Stimulated activated naive CD8-positive, alpha-beta T cell treated with anti-CD3 and anti-CD28 coated beads, Interleukin-15, Interleukin-2, amounts not matched to agents 100 ng/mL and 50 ng/mL, for 24 hours (primary cell): ENCODE data around the gene USP15.
A peak's percentile ranks its signal among the peaks of the same experiment; 100 is the strongest.
"Not testable (repeated sequence)": the region's sequence is repeated elsewhere in the genome, so short reads cannot be mapped to it uniquely, and the experiment has no call there.

Experiments
- H3K27ac Mint-ChIP-seq: one replicate; pipeline ENCODE4 v1.8.0; 2021; ENCODE audit warnings: mild to moderate bottlenecking, mixed read lengths
- H3K27me3 Mint-ChIP-seq: one replicate; pipeline ENCODE4 v1.8.0; 2021; ENCODE audit warnings: mixed read lengths
- H3K36me3 Mint-ChIP-seq: one replicate; pipeline ENCODE4 v1.8.0; 2021; ENCODE audit warnings: low read depth, mixed read lengths
- H3K4me1 Mint-ChIP-seq: one replicate; pipeline ENCODE4 v1.8.0; 2021; ENCODE audit warnings: low read depth, mixed read lengths
- H3K4me3 Mint-ChIP-seq: one replicate; pipeline ENCODE4 v1.8.0; 2021; ENCODE audit warnings: mild to moderate bottlenecking, mixed read lengths
- H3K9me3 Mint-ChIP-seq: one replicate; pipeline ENCODE4 v1.8.0; 2021; ENCODE audit warnings: mixed read lengths

The USP15 gene

DNA sequence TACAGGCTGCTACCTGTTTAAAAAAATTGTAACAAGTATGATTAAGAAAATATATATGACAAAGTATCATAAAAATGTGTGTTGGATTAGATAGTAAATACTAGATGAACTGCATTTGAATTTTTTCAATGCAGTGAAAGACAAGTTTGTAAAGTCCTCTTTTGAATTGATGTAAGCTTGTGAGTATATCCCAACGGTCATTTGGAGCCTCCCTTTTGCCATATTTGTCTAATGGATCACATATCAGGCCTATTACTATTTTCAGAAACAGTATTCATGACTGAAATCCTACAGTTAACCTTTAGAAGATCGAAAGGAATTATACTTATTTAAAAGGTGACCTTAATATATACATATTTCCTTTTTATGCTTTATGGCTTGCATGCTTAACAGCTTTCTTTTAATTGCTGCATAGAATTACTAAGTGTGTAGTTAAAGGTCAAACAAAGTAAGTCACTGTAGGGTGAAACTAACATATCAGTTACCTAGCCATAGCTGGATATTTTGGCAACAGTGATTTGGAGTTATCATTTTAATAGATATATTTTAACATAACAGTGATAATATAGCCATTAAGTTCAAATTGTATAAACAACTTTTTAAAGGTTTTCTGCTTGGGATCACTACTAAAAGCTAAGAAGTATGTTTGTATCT, 53.6 kb downstream of the USP15 start:
- no peaks in the 10 kb centered on the region for H3K27me3 Mint-ChIP-seq
- peaks cover 50% of the 10 kb centered on the region for H3K36me3 Mint-ChIP-seq
- H3K4me3 Mint-ChIP-seq: no peak overlapping the region
- peaks cover 49% of the 10 kb centered on the region for H3K4me1 Mint-ChIP-seq
- H3K9me3 Mint-ChIP-seq: peaks cover 10% of the 10 kb centered on the region
- no peak overlapping the region for H3K27ac Mint-ChIP-seq

DNA sequence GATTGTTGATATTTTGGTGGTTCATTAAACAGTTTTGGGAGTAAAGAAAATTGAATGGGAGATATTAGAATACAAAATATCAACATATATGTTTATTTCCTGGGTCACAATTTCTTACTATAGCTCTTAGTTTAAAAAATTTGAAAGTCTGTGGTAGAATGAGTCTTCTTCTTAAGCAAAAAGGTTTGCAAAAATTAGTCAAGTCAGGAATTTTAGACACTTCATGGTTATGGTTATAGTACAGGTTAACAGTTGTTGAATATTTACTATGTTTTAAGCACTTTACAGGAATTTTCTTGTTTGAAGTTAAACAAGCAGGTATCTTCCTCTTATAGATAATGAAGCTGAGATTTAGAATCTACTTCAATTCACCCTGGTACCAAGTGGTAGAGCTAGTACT, 56.8 kb downstream of the USP15 start:
- Mint-ChIP-seq H3K9me3 (peaks cover 11% of the 10 kb centered on the region), H3K4me3 (no peak overlapping the region), H3K27ac (no peak overlapping the region), H3K4me1 (peaks cover 28% of the 10 kb centered on the region), H3K27me3 (no peaks in the 10 kb centered on the region), H3K36me3 (peaks cover 41% of the 10 kb centered on the region)

DNA sequence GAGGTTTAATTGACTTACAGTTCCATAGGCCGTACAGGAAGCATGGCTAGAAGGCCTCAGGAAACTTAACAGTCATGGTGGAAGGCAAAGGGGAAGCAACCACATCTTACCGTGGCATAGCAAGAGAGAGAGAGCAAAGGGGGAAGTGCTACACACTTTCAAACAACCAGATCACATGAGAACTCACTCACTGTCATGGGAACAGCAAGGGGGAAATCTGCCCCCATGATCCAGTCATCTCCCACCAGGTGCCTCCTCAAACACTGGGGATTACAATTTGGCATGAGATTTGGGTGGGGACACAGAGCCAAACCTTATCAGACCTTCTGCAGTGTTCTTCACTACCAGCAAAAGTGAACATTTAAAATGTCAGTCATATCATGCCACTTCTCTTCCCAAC, 58.9 kb downstream of the USP15 start:
- H3K4me3 Mint-ChIP-seq: no peak overlapping the region
- H3K27me3 Mint-ChIP-seq: no peaks in the 10 kb centered on the region
- H3K27ac Mint-ChIP-seq: no peak overlapping the region
- H3K36me3 Mint-ChIP-seq: peaks cover 57% of the 10 kb centered on the region
- H3K9me3 Mint-ChIP-seq: peaks cover 11% of the 10 kb centered on the region
- peaks cover 26% of the 10 kb centered on the region for H3K4me1 Mint-ChIP-seq

DNA sequence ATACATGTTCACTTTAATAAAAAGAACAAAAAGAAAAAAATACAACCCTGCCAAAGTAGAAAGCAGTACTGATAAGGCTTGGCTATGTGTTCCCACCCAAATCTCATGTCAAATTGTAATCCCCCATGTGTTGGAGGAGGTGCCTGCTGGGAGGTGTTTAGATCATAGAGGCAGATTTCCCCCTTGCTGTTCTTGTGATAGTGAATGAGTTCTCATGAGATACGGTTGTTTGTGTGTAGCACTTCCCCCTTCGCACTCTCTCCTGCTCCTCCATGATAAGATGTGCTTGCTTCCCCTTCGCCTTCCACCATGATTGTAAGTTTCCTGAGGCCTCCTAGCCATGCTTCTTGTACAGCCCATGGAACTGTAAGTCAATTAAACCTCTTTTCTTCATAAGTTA, 59.9 kb downstream of the USP15 start:
- Mint-ChIP-seq H3K36me3 (peaks cover 59% of the 10 kb centered on the region), H3K4me1 (peaks cover 26% of the 10 kb centered on the region), H3K27ac (peak overlapping the region; percentile 1), H3K27me3 (no peaks in the 10 kb centered on the region), H3K9me3 (peaks cover 11% of the 10 kb centered on the region), H3K4me3 (no peak overlapping the region)

DNA sequence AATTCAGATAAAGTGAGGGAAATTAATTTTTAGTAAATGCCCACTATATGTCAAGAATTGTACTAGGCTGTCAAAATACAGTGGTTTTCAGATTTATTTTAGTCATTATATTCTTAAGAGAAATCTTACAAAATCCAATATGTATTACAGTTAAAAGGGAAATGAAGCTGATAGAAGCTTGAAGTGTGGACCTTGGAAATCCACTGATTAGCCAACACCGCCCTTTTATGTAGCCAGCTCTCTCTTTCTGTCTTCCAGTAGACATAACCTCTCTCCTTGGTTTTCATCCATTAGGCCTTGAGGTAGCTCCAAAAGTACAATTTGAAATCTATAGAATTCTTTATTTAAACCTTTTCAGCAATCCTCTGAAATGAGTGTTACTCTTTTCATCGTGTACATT, 63.2 kb downstream of the USP15 start:
- Mint-ChIP-seq H3K27me3 (no peaks in the 10 kb centered on the region), H3K27ac (no peak overlapping the region), H3K9me3 (peaks cover 6% of the 10 kb centered on the region), H3K4me1 (peaks cover 27% of the 10 kb centered on the region), H3K4me3 (no peak overlapping the region), H3K36me3 (peaks cover 63% of the 10 kb centered on the region)

DNA sequence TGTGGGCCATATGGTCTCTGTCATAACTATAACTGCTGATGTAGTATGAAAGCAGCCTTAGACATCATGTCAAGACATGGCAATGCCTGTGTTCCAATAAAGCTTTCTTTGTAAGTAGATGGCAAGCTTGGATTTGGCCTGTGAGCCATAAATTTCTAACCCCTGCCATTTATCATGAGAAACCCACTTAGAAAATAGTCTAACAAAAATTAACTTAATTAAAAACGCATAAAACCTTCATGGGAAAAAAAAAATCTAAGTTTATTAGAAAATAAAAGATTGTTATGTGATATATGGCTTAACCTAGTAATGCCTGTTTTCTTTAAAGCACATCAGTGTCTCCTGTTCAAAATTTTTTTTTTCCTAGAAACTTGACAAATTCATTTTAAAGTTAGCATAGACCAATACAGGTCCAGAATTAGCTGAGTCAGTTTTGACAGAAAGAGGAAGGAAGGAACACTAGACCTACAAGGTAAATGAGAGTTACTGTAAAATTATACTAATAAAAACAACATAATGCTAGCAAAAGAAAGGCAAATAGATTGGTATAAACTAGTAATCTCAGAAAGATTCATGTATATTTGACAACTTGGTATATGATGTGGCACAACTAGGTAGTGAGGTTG, 68.2 kb downstream of the USP15 start:
- H3K4me3 Mint-ChIP-seq: no peak overlapping the region
- H3K4me1 Mint-ChIP-seq: peaks cover 22% of the 10 kb centered on the region
- peaks cover 49% of the 10 kb centered on the region for H3K36me3 Mint-ChIP-seq
- no peak overlapping the region for H3K27ac Mint-ChIP-seq
- H3K9me3 Mint-ChIP-seq: peaks cover 3% of the 10 kb centered on the region
- H3K27me3 Mint-ChIP-seq: no peaks in the 10 kb centered on the region

DNA sequence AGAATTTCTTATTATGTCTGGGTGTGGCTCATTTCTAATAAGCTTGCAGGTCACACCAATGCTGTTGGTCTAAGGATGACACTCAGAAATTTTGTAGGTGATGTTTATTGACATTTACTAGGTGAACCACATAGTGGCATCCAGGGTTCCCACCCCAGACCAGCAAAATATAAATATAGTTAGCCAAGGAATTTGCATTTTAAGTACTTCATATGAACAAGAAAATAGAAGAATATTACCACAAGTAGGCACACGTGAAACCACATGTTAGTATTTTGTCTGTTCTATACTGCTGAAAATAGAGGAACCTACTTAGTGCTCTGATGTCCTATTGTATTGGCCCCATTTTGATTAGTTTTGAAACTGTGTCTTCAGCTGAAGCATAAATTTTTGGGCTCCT, 71.1 kb downstream of the USP15 start:
- H3K4me3 Mint-ChIP-seq: no peak overlapping the region
- no peak overlapping the region for H3K27ac Mint-ChIP-seq
- H3K9me3 Mint-ChIP-seq: peaks cover 3% of the 10 kb centered on the region
- H3K36me3 Mint-ChIP-seq: peaks cover 61% of the 10 kb centered on the region
- peaks cover 26% of the 10 kb centered on the region for H3K4me1 Mint-ChIP-seq
- H3K27me3 Mint-ChIP-seq: no peaks in the 10 kb centered on the region

DNA sequence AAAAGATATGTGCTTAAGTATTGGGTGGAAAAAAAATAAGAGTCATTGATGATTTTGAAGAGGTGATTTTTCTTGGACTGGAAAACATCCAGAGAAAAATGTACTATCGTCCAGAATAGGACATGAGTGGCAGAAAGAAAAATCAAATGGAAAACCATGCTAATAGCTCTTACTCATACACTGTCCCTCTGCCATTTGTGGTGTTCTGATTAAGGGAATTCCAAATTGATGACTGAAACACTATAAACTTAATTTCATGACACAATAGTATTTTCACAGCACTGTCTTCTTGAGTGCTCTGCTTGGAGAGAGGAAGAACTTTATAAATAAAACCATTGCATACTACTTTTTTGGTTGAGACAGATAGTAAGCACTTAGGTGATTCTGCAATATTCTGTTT, 72.4 kb downstream of the USP15 start:
- H3K27me3 Mint-ChIP-seq: no peaks in the 10 kb centered on the region
- H3K9me3 Mint-ChIP-seq: peaks cover 4% of the 10 kb centered on the region
- H3K27ac Mint-ChIP-seq: no peak overlapping the region
- H3K4me3 Mint-ChIP-seq: no peak overlapping the region
- peaks cover 71% of the 10 kb centered on the region for H3K36me3 Mint-ChIP-seq
- H3K4me1 Mint-ChIP-seq: peaks cover 25% of the 10 kb centered on the region

DNA sequence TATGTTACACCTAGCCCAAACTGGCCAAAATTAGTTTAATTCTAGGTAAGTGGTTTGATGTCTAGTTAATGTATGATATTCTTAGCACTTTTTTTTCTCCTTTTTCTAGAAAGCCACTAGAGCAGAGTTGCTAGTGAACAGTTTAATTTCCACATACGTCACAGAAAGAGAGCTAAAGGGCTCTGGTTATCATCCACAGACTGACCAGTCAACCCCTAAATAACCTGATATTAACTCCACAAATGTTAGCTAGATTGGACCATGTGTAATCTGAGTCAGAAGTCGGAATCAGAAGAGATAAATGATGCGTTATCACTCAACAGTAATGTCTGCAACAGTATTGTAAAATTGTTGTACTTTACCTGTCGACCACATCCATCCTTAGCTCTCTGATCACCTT, 74.9 kb downstream of the USP15 start:
- Mint-ChIP-seq H3K9me3 (peaks cover 10% of the 10 kb centered on the region), H3K27ac (no peak overlapping the region), H3K4me3 (no peak overlapping the region), H3K4me1 (peaks cover 43% of the 10 kb centered on the region), H3K27me3 (no peaks in the 10 kb centered on the region), H3K36me3 (peaks cover 78% of the 10 kb centered on the region)

DNA sequence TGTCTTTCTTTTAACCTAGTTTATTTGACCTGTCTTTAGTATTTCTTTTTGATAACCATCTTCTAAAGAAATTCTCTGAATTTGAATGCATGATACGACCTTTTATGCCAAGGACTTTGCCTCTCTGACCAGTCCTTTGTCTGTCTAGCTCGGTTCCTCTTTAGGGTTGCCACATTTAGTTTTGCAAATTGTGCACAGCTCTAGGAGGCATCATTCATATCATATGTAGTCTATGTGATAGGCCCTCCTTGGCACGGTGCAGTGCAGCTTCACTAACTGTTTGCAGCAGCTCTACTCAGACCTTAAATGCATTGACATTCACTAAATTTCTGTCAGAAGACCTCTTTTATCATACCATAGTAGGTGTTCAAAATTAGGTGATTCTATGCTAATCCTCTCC, 75.6 kb downstream of the USP15 start:
- no peak overlapping the region for H3K4me3 Mint-ChIP-seq
- H3K9me3 Mint-ChIP-seq: peaks cover 12% of the 10 kb centered on the region
- H3K4me1 Mint-ChIP-seq: peaks cover 49% of the 10 kb centered on the region
- no peak overlapping the region for H3K27ac Mint-ChIP-seq
- peaks cover 82% of the 10 kb centered on the region for H3K36me3 Mint-ChIP-seq
- no peaks in the 10 kb centered on the region for H3K27me3 Mint-ChIP-seq

DNA sequence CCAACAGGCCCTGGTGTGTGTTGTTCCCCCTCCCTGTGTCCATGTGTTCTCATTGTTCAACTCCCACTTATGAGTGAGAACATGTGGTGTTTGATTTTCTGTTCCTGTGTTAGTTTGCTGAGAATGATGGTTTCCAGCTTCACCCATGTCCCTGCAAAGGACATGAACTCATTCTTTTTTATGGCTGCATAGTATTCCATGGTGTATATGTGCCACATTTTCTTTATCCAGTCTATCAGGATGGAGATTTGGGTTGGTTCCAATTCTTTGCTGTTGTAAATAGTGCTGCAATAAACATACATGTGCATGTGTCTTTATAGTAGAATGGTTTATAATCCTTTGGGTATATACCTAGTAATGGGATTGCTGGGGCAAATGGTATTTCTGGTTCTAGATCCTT, 77.4 kb downstream of the USP15 start:
- not testable (repeated sequence) for H3K4me3 Mint-ChIP-seq

DNA sequence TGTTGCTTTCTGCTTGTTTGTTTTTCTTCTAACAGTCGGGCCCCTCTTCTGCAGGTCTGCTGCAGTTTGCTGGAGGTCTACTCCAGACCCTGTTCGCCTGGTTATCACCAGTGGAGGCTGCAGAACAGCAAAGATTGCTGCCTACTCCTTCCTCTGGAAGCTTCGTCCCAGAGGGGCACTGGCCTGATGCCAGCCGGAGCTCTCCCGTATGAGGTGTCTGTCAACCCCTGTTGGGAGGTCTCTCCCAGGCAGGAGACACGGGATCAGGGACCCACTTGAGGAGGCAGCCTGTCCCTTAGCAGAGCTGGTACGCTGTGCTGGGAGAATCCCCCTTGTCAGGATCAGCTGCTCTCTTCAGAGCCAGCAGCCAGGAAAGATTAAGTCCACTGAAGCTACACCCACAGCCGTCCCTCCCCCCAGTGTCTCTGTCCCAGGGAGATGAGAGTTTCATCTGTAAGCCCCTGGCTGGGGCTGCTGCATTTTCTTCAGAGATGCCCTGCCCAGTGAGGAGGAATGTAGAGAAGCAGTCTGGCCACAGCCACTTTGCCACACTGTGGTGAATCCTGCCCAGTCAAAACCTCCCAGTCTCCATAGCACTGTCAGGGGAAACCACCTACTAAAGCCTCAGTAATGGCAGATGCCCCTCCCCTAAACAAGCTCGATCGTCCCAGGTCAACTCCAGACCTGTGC, 82.6 kb downstream of the USP15 start:
- not testable (repeated sequence) for H3K27ac Mint-ChIP-seq, H3K4me3 Mint-ChIP-seq, H3K27me3 Mint-ChIP-seq
- H3K9me3 Mint-ChIP-seq: peaks cover 18% of the 10 kb centered on the region
- H3K36me3 Mint-ChIP-seq: peaks cover 76% of the 10 kb centered on the region
- H3K4me1 Mint-ChIP-seq: peaks cover 63% of the 10 kb centered on the region

More for the DNA sequence above, 77.4 kb downstream of the USP15 start:
- not testable (repeated sequence) for H3K27me3 Mint-ChIP-seq, H3K27ac Mint-ChIP-seq
- Mint-ChIP-seq H3K4me1 (peaks cover 54% of the 10 kb centered on the region), H3K9me3 (peaks cover 13% of the 10 kb centered on the region), H3K36me3 (peaks cover 93% of the 10 kb centered on the region)

DNA sequence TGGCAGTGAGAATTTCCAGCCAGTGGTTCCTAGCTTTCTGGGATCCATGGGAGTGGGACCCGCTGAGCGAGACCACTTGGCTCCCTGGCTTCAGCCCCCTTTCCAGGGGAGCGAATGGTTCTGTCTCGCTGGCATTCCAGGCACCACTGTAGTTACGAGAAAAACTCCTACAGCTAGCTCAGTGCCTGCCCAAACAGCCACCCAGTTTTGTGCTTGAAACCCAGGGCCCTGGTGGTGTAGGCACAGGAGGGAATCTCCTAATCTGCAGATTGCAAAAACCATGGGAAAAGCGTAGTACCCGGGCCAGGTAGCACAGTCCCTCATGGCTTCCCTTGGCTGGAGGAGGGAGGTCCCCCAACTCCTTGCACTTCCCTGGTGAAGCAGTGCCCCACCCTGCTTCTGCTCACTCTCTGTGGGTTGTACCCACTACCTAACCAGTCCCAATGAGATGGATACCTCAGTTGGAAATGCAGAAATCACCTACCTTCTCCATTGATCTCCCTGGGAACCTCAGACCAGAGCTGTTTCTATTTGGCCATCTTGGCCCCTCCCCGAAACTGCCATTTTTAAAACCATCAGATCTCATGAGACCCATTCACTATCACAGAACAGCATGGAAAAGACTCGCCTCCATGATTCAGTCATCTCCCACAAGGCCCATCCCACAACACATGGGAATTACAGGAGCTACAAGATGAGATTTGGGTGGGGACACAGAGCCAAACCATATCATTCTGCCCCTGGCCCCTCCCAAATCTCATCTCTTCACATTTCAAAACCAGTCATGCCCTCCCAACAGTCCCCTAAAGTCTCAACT, 83.3 kb downstream of the USP15 start:
- peaks cover 56% of the 10 kb centered on the region for H3K4me1 Mint-ChIP-seq
- H3K36me3 Mint-ChIP-seq: peaks cover 69% of the 10 kb centered on the region
- peaks cover 14% of the 10 kb centered on the region for H3K9me3 Mint-ChIP-seq
- H3K27ac Mint-ChIP-seq, H3K4me3 Mint-ChIP-seq, H3K27me3 Mint-ChIP-seq: not testable (repeated sequence)

DNA sequence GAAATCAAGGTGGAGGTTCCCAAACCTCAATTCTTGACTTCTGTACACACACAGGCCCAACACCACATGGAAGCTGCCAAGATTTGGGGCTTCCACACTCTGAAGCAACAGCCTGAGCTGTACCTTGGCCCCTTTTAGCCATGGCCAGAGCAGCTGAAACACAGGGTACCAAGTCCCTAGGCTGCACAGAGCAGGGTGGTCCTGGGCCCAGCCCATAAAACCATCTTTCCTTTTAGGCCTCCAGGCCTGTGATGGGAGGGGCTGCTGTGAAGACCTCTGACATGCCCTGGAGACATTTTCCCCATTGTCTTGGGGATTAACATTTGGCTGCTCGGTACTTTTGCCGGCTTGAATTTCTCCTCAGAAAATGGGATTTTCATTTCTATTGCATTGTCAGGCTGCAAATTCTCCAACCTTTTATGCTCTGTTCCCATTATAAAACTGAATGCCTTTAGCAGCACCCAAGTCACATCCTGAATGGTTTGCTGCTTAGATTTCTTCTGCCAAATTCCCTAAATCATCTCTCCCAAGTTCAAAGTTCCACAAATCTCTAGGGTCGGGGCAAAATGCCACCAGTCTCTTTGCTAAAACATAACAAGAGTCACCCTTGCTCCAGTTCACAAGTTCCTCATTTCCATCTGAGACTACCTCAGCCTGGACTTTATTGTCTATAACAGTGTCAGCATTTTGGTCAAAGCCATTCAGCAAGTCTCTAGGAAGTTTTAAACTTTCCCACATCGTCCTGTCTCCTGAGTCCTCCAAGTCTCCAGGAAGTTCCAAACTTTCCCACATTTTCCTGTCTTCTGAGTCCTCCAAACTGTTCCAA, 84.7 kb downstream of the USP15 start:
- not testable (repeated sequence) for H3K27me3 Mint-ChIP-seq, H3K27ac Mint-ChIP-seq, H3K4me3 Mint-ChIP-seq
- Mint-ChIP-seq H3K9me3 (peaks cover 14% of the 10 kb centered on the region), H3K4me1 (peaks cover 42% of the 10 kb centered on the region), H3K36me3 (peaks cover 63% of the 10 kb centered on the region)
